GM19023 (cell line): ENCODE results near the gene SSR2.
"Not testable (repeated sequence)": the region's sequence is repeated elsewhere in the genome, so short reads cannot be mapped to it uniquely, and the experiment has no call there.

Source experiments
- ATAC-seq: cut with Tn5 transposase; IDR thresholded peaks from one replicate; pipeline ENCODE4 v1.9.1; 2021; ENCODE audit warnings: mild to moderate bottlenecking, moderate library complexity; ENCODE audit not compliant: unreplicated experiment

Gene SSR2

DNA sequence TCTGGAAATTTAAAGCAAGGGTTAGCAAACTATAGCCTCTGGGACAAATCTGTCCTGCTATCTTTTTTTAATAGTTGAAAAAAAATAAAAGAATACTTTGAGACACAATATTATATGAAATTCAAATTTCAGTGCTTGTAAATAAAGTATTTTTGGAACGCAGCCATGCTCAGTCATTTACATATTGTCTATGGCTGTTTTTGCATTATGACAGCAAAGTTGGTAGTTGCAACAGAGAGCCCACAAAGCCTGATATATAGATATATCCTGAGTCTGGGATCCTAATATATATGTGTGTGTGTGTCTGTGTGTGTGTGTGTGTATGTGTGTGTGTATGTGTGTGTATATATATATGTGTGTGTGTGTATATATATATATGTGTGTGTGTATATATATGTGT is 20.8 kb downstream of the SSR2 start:
- ATAC-seq, result no peak

DNA sequence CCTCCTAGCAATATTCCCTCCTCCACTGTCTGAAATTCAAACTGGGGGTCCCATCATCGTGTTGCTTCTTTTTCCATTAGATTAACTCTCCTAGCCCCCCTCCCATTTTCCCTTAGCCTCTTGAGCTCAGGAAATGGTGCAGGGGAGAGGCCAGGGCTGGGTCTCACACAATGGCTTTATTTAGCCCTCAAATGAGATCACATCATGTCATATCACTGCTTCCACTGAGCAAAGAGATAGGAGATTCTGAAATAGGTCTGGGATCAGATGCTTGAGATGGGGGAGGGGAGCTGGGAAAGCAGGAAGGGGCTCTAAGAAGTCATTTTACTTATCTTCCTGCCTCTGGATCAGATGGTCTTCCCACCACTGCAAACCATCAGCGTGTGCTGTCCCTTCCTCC is 24.6 kb downstream of the SSR2 start:
- ATAC-seq, result no peak

DNA sequence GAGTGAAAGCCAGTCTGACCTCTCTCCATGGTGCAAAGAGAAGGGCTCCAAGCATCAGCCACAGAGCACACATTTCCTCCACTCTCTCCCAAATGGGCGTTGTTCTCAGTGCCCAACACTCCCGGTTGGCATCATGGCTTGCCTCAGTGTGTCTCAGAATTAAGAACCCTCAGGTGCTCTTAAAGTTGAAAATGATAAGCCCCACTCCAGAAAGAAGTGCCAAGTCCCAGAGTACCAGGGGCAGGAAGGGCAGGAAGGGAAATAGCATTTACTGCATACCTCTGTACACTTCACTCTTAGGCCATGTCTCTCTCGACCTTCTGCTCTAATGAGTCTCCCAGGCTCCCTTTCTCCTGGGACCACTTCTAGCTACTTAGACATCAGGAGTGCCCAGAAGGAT is 27.2 kb downstream of the SSR2 start:
- ATAC-seq, result no peak

DNA sequence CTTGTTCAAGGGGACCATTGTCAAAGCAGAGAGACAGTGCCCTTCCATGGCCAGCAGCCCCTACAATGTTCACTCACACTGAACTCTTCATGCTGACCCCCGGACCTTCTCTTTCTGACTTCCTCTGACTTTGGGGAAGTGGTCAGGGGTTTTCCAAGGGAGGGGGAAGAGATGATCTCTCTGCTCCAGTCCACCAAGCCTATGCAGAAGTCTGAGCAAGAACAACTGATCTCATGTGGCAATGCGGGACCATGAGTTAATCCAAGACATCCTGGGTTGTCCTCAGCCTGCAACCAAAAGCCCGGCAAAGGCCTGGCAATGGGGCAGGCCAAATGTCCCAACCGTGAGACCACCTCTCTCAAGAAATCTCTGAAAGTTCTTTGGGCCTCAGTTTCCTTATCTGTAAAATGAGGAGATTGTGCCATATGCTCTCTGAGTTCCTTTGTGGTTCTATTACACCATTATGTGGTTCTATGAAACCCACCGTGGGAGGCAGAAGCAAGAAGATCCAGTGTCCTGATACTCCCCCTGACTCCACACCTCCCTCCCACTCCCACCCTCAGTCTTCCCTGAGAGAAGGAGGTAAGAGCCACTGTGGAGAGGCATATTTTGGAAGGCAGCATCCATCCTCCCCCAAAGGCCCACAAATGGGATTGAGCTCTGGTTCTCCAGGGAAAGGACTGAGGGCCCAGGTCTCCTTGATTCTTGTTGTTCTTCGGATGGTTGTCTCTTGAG is 30.6 kb downstream of the SSR2 start:
- peak; percentile 36 for ATAC-seq

DNA sequence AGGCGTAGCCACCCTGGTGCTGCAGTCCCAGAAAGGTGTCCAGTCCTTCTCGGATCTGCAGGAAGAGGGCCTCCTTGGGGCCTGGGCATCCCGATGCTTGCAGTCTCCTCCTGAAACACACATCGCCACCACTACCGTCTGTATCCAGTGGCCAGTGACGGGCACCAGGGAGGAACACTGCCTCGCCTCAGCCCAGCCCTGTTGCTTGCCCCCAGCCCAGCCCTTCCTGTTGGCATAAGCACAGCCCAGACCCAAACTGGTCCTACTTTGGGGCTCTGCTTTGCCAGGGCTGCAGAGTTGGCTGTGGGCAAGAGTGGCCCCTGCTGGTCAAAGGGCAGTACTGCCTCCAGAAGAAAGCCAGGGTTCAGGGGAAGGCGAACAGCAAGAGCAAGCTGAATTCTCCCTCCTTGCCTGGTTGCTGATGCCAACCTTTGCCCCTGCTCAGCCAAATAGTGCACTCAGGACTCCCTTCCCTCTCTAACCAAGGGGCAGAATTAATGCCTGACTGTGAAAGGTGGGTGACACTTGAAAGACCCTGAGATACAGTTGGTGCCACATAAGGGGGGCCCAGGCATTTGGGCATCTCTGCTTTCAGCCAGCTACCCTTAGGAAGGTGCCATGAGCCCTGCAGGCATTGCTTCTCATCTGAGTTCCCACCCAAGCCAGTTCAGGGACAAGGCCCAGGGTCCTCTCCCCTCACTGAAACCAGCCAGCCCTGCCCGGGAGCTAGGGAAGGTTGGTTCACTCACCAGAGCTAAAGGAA is 31.3 kb downstream of the SSR2 start:
- peak; percentile 63 for ATAC-seq

DNA sequence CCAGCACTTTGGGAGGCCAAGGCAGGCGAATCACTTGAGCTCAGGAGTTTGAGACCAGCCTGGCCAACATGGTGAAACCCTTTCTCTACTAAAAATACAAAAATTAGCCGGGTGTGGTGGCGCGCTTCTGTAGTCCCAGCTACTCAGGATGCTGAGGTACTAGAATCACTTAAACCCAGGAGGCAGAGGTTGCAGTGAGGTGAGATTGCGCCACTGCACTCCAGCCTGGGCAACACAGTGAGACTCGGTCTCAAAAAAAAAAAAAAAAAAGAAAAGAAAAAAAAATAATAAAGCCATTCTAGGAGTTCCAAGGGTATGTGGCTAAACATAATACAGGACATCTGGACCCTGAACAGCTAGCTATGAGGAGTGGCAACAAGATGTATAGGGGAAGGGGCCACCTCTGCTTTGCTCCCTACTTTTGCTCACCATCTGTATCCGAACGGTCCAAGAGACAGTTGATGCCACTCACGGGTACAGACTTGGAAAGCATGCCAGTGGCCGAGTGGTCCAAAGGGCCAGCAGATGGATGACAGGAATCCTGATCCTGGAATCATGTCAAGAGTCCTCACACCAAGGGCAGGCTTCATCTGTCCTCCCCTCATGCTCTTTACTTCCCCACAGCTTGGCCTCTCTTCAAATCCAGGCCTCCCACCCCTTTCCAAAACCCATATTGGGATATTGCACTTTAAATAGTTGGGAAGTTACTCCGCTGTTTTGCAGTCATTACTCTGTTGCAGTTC is 35.7 kb downstream of the SSR2 start:
- ATAC-seq, result not testable (repeated sequence)

DNA sequence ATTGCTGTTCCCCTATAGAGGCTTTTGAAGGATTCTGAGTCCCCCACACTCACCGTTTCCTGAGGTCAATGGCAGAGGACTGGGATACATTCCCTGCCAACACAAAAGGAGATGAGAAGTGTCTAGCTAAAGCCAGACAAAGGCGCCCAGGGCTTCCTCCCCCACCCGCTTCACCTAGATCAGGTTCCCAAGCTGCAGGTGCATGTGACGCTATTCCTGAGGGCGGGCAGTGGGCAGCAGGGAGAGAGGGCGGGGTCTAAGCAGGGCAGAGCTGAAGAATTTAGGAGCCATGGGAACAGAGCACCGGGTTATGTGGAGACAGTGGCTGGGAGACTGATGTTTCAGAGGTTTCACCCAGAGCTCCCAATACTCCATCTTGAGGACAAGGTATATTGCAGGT is 36.4 kb downstream of the SSR2 start:
- no peak for ATAC-seq

DNA sequence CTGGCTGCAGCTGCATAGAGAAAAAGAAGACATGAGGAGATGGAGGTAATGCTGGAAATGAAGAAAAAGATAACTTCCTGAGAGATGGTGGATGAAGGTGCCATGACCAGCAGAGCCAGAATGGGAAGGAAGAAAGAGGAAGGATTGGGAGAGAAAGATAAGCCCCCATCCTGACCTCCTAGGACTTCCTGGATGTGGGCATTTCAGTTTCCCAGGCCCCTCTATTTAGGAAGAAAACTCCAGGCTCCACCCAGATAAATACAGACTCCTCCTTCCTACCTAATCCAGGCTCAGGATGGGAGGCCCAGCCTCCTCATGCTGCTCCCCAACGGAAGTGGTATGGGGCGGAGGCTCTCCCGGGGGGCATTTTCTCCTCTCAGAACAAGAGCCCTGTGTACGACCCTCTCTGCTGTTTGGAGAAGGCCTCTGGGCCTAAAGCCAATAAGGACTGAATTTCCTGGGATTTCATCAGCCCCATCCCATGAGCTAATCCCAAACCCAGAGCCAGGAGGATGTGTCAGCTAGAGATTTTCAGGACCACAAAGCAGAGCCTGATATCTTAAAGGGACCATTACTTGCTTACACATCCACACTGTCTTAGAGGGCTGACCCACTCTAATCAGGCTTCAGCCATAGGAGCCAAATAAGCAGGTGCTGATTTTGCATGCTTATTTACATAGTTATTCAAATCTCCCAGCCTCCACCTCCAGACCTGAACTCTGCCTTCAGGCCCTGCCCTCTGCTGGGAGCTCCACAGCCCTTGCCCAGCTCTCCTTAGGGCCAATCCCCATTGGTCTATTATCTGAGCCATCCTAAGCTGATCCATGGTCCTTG is 37.3 kb downstream of the SSR2 start:
- no peak for ATAC-seq

DNA sequence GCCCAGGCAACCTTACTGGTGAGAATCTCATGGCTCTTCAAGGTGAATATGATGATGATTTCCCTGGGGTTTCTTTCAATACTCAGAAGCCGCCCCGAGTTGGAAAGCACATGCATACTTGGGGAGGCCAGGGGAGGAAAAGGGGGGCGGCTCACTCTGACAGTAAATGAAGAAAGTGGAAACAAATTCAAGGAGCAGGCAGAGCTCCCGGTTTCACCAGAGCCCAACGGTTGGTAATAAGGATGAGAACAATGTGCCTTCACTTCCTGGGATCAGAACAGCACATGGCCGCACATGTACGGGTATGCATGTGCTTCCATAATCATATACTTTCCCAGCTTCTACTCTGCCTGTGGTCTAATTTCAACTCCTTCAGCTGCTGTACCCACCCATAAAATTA is 38.6 kb downstream of the SSR2 start:
- ATAC-seq, result no peak

DNA sequence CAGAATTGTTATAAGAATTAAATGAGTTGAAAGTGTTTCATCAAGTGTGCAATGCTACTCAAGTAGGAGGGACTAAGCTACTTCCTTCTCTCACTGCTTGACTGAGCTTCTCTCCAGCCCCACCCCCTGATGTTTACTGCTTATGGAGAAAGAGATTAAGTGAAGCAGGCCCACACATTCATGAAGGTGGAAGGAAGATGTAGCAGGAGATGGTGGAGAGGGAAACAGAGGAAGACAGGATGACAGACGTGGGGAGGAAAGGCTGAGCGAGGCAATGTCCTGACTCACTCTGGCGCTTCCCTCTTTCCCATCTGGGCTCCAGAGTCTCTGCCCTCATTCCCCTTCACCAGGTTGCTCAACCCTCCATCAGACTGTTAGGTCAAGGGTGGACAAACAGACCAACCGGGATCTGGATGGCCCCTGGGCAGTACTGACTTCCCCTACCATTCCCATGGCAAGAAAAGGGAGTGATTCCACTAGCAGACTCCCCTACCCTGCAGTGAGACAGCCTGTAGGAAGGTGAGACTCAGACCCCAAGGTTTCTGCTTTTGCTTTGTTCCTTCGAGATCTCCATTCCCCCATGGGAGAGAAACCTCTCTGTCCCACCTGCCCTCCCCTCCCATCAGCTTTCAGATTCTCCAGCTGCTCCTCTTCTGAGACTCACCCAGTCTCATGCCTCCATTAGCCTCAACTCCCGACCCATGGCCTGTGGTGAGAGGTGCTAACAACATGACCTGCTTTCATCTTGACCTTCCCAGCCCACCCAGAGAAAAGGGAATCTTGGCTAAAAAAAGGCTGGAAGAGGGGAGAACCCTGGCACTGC is 39.3 kb downstream of the SSR2 start:
- no peak for ATAC-seq

DNA sequence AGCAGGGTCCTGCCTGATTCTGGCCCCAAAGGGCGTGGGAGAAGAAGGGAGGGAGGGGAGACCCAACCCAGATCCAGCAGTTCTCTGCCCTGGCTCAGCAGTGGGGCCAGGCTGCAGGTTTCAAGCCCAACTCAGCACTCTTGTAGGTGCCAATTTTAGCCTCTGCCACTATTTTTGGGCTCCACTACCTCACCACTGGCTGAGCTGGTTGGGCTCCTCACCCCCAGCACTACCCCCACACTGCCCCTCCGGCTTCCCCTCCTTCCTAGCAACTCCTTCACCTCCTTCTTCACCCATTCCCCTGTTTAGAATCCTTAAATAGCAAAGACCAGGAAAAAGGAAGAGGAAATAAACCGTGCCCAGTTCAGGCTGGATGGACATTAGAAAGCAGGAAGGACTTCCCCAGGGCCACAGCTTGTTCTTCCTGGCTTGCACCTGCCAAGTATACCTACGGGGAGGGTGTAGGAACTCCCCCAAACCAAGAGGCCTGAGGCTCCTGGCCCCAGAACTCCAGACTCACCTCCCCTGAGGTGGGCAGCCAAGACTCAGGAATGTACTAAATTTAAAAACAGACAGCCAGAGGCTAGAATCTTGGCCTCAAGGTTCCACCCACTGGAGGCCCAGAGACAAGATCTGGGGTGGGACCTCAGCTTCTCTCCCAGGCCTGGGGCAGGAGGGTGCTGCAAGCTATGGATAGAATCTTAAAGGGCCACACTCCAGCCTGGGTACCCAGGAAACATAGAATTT is 41.0 kb downstream of the SSR2 start:
- ATAC-seq, result no peak

DNA sequence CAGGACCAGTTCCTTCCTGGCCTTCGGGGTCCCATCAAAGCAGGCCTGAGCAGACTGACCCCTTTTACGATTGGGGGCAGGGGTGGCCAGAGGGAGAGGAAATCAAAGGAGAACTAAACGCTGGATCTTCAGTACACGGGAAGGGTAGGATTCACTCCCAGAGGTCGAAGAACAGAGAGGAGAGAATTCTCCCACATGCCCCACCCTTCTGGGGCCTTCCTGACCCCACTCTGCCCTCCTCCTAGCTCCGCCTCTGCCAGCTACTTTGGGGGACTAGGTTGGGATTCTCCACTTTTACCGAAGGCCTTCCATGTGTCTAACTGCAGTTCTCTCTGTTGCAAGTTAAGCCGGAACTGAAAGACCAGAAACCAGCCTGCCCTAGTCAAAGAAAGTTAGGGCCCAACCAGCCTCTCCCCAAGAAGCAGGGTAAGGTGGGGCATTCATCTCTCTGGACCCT is 41.8 kb downstream of the SSR2 start:
- no peak for ATAC-seq

DNA sequence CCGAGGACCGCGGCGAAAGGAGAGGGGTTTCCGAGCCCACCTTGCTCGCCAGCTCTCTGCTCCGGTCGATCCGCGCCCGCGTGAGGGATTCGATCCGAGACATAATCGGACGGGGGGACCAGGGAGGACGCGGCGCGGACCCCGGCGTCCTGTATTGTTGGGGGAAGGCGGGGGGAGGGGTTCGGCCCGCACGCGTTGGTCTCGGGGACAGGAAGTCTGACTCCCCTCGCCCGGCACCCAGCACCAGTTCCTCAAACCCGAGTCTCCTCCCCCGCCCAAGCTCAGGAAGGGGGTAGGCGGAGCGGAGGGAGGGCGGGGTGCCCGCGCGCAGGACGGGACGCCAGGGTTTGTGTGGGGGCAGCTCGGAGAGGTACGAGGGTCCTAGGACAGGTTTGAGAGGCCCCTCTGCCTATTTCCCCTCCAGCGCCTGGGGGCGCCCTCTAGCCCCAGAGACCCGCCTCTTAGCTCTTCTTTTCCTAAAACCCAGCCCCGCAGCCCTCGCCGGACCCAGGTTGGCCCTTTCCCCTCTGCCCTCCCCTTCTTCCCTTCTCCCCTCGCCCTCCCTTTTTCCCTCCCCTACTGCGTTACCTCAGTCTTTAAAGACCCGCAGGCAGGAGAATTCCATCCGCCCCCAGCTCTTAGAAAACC is 42.3 kb downstream of the SSR2 start, which contains the start of gene ARHGEF2:
Gene ARHGEF2, minus strand, starts transcription at position 223 of the 648 bp plus-strand sequence. Its CDS starts 120 bp downstream, at position 103.
- no peak for ATAC-seq

DNA sequence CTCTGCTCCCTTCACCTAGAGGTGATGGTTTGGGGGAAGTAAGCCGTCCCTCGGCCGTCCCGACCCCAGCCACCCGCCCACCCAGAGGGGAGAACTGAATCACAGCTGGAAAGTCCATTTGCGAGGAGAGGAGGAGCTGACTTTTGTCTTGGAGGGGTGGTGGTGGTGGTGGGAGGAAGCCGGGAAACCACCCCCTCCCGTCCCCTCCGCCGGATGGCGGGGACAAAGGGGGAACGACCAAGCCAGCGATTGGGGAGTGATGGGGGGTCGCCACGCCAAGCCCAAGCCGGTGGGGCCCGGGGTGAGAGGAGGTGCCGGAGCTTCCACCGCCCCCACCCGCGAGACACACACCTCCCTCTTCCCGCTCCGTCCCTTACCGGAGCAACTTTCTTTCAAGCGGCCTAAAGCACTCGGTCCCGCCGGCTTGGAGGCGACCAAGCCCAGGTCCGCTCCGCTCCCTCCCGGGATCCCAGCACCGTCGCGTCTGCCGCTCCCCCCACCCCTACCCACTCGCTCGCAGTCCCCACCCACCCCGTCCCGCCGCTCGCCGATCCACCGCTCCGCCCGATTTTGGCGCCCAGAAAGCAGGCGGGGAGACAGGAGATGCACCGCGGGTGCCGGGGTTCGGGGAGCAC is 42.9 kb downstream of the SSR2 start:
- no peak for ATAC-seq

DNA sequence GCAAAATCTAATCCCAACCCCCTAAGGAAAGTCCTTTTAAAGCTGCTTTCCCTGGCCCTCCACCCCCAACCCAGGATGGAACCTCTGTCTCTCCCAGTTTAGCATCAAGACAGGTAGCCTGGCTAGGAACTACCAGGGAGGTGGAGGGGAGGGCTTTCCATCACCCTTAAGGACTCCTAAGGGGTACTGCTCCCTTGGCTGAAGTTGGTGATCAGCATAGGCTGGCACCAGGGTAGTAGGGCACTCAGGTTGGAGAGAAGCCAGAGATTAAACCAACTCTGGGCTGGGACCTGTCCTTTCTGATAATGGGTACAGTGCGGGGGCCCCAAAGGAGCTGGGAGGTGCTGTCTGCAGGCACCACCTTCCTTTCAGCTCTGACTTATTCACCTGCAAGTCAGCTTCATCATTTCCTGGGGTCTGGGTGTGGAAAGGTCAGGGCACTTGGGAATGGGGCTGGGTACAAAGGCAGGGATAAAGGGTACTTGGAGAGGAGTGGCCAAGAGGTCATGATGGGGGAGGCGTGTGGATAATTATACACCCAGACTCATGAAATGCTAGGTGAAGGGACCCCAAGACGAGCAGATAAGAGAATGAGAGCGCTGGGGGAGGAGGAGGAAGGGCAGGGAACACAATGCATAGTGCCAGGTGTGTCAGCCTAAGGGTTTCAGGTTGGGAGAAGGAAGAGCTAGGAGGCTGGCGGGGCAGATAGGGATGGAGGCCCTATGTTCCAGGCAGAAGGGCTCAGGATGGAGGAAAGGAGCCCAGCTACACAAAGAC is 43.6 kb downstream of the SSR2 start:
- ATAC-seq, result no peak

DNA sequence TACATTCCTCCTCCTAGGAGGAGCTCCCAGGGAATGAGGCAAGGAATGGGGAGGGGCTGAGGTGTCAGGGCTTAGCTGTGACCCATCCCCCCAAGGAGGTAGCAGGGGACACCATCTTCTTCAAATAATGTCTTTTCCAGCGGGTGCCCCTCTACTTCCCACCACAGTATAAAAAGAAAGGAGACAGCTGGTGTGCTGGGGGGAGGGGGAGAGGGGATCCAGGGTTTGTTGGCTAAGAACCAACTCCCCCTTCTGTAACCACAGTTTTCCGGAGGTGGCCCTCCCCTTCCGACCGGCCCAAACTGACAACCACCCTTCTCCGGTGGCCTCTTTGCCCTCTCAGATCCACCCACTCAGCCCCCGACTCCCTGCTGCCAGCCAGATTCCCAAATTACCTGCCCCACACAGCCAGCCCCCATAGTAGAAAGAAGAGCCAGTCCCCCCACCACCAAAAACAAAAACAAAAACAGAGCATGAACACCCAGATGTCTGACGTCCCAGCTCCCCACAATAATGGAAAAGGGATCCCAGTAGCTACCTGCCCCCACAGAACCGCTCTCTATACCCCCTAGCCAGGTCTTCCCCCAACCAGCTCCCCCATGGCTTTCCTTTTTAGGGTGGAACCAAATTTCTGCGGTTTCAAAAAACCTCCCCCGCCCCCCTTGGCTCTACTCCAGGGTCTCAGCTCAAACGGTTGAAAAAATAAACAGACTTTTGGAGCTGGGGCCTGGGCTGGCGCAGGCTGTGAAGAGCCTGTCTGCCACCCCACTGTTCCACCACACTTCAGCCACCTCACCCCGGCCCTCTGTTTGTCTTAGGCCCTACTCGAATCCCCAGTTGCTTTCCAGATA is 44.5 kb downstream of the SSR2 start:
- ATAC-seq, result no peak
